Omental fat pad (tissue), 4 donors: ENCODE measurements around the gene HELQ. TPM values are rescaled to one million over a fixed set of nuclear protein-coding genes. Genes with fewer than 3 reads are reported as not detected.

Experiments
- ATAC-seq: fragments of 150-250 bp; one replicate; pipeline ENCODE4 v1.9.1; 2016; ENCODE audit warnings: mild to moderate bottlenecking, moderate library complexity; ENCODE audit not compliant: low FRiP score
- DNase-seq: peaks from one replicate; pipeline ENCODE4 v3.0.0-alpha.2; 2019; ENCODE audit warnings: low spot score
- total RNA-seq, 4 donors: library from RNA; depleted of rRNA; stranded (reverse); fragments of >200 nt; gene quantifications; one replicate each; pipeline ENCODE4 v1.1.0, GENCODE V29; 2016
- TF ChIP-seq, protein P1 (sequence below), 3 donors: fragments of 450-650 bp; IDR thresholded peaks; one replicate each; pipeline ENCODE4 v1.5.1; 2016 to 2017; ENCODE audit warnings: antibody characterized with exemption in 3 of 3, mild to moderate bottlenecking in 3 of 3, moderate library complexity in 2 of 3

HELQ gene
- total RNA-seq, 4 donors from 2014 or later: 13.5 to 20.0 (median 17.0) TPM

DNA sequence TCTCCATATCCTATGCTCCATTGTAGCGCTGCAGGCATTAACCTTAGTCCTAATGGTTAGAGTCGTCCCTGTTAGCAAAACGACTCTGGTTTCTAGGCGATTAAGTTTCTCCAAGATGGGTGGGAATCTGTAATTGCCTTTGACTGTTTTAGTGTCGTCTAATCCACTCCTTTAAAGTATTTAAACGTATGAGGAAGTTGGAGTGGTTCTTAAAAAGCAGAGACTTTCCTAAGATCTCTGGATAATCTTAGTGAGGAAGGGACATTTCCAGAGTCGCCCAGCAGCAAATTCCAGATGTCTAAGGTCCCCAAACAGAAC, 520 bp upstream of the HELQ start:
- no peak for ATAC-seq

GRCh38 chr4:83454686-83455085, 937 bp downstream of the HELQ start:
- DNase-seq (no peak), ATAC-seq (no peak)
- TF ChIP-seq, protein P1, sequence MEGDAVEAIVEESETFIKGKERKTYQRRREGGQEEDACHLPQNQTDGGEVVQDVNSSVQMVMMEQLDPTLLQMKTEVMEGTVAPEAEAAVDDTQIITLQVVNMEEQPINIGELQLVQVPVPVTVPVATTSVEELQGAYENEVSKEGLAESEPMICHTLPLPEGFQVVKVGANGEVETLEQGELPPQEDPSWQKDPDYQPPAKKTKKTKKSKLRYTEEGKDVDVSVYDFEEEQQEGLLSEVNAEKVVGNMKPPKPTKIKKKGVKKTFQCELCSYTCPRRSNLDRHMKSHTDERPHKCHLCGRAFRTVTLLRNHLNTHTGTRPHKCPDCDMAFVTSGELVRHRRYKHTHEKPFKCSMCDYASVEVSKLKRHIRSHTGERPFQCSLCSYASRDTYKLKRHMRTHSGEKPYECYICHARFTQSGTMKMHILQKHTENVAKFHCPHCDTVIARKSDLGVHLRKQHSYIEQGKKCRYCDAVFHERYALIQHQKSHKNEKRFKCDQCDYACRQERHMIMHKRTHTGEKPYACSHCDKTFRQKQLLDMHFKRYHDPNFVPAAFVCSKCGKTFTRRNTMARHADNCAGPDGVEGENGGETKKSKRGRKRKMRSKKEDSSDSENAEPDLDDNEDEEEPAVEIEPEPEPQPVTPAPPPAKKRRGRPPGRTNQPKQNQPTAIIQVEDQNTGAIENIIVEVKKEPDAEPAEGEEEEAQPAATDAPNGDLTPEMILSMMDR (IDR thresholded peaks at IDR 0.05): no peak

More for the DNA sequence above, 520 bp upstream of the HELQ start:
- TF ChIP-seq, protein P1 (IDR thresholded peaks at IDR 0.05): no peak
- DNase-seq: no peak

GRCh38 chr4:83449009-83449408, 6.6 kb downstream of the HELQ start:
- TF ChIP-seq, protein P1 (IDR thresholded peaks at IDR 0.05): no peak
- ATAC-seq (no peak), DNase-seq (no peak)

GRCh38 chr4:83440899-83441298, 14.7 kb downstream of the HELQ start:
- ATAC-seq: no peak
- no peak for DNase-seq
- TF ChIP-seq, protein P1 (IDR thresholded peaks at IDR 0.05): no peak

DNA sequence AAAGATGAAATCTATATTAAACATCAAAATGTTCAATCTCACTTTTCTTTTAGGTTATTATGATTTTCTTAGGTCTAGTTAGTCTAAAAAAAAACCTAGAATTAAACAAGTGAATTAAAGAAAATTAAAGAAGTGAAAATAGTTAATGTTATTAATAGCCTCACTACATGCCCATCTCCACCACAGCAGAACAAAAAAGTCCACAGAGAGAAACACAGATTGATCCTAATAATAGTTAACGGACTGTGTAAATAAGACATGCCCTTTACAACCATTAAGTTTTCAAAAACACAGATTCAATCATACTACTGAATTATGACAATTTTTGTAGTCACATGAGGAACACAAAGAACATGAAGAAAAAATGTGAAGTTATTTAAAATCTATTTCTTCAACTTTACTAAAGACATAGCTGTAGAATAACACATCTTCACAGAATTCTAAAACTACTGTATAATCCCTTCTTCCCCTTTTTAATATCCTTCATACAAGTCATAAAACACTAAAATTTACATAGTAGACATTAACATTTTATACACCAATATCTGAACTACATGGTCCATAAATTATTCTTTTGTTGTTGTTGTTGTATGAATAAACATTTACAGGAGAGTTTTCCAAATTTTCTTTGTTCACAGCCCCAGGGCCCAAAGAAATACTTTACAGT, 15.3 kb downstream of the HELQ start:
- TF ChIP-seq, protein P1 (IDR thresholded peaks at IDR 0.05): no peak
- ATAC-seq: no peak
- no peak for DNase-seq

GRCh38 chr4:83438719-83439118, 16.9 kb downstream of the HELQ start:
- DNase-seq (no peak), ATAC-seq (no peak)
- TF ChIP-seq, protein P1 (IDR thresholded peaks at IDR 0.05): no peak

- ATAC-seq (no peak), DNase-seq (no peak)
- TF ChIP-seq, protein P1 (IDR thresholded peaks at IDR 0.05): no peak
Observed at GRCh38 chr4:83436680-83437079, 18.9 kb downstream of the HELQ start.
